ENCODE results near the gene CFAP299.

The CFAP299 gene

GRCh38 chr4:80873571-80873970 is 538.0 kb downstream of the CFAP299 start:
- no peaks in the 10 kb centered on the region for H3K36me3 ChIP-seq (ENCODE audit: insufficient read depth, low read depth, low read length)
- no peaks in the 10 kb centered on the region for H3K4me1 ChIP-seq (ENCODE audit: insufficient read depth, low read length)
- no peaks in the 10 kb centered on the region for H3K27me3 ChIP-seq (ENCODE audit: insufficient read depth, low read length)
- H3K9ac ChIP-seq (ENCODE audit: low read depth, low read length) = no peak overlapping the region
- no peak overlapping the region for H3K27ac ChIP-seq (ENCODE audit: low read length)
- no peaks in the 10 kb centered on the region for H3K9me3 ChIP-seq (ENCODE audit: insufficient read depth, low read depth, low read length)
- no peak overlapping the region for H3K4me3 ChIP-seq (ENCODE audit: low read length)

GRCh38 chr4:80874979-80875378 is 539.4 kb downstream of the CFAP299 start:
- Histone ChIP-seq H3K27me3 (ENCODE audit: insufficient read depth, low read length) (no peaks in the 10 kb centered on the region), H3K9ac (ENCODE audit: low read depth, low read length) (no peak overlapping the region), H3K27ac (ENCODE audit: low read length) (no peak overlapping the region), H3K9me3 (ENCODE audit: insufficient read depth, low read depth, low read length) (no peaks in the 10 kb centered on the region), H3K4me3 (ENCODE audit: low read length) (no peak overlapping the region), H3K4me1 (ENCODE audit: insufficient read depth, low read length) (no peaks in the 10 kb centered on the region), H3K36me3 (ENCODE audit: insufficient read depth, low read depth, low read length) (no peaks in the 10 kb centered on the region)

- no peaks in the 10 kb centered on the region for H3K36me3 ChIP-seq (ENCODE audit: insufficient read depth, low read depth, low read length)
- no peak overlapping the region for H3K27ac ChIP-seq (ENCODE audit: low read length)
- no peaks in the 10 kb centered on the region for H3K4me1 ChIP-seq (ENCODE audit: insufficient read depth, low read length)
- no peak overlapping the region for H3K4me3 ChIP-seq (ENCODE audit: low read length)
- no peaks in the 10 kb centered on the region for H3K9me3 ChIP-seq (ENCODE audit: insufficient read depth, low read depth, low read length)
- no peak overlapping the region for H3K9ac ChIP-seq (ENCODE audit: low read depth, low read length)
- no peaks in the 10 kb centered on the region for H3K27me3 ChIP-seq (ENCODE audit: insufficient read depth, low read length)
Measured at GRCh38 chr4:80875642-80876041, 540.1 kb downstream of the CFAP299 start.

GRCh38 chr4:80876810-80877209 is 541.3 kb downstream of the CFAP299 start:
- H3K9me3 ChIP-seq (ENCODE audit: insufficient read depth, low read depth, low read length) = no peaks in the 10 kb centered on the region
- H3K4me1 ChIP-seq (ENCODE audit: insufficient read depth, low read length) = no peaks in the 10 kb centered on the region
- H3K36me3 ChIP-seq (ENCODE audit: insufficient read depth, low read depth, low read length) = no peaks in the 10 kb centered on the region
- no peak overlapping the region for H3K9ac ChIP-seq (ENCODE audit: low read depth, low read length)
- no peak overlapping the region for H3K27ac ChIP-seq (ENCODE audit: low read length)
- H3K27me3 ChIP-seq (ENCODE audit: insufficient read depth, low read length) = no peaks in the 10 kb centered on the region
- no peak overlapping the region for H3K4me3 ChIP-seq (ENCODE audit: low read length)

- Histone ChIP-seq H3K36me3 (ENCODE audit: insufficient read depth, low read depth, low read length) (no peaks in the 10 kb centered on the region), H3K4me3 (ENCODE audit: low read length) (no peak overlapping the region), H3K9me3 (ENCODE audit: insufficient read depth, low read depth, low read length) (no peaks in the 10 kb centered on the region), H3K9ac (ENCODE audit: low read depth, low read length) (no peak overlapping the region), H3K27ac (ENCODE audit: low read length) (no peak overlapping the region), H3K27me3 (ENCODE audit: insufficient read depth, low read length) (no peaks in the 10 kb centered on the region), H3K4me1 (ENCODE audit: insufficient read depth, low read length) (no peaks in the 10 kb centered on the region)
Measured at GRCh38 chr4:80878218-80878617, 542.7 kb downstream of the CFAP299 start.

- Histone ChIP-seq H3K27ac (ENCODE audit: low read length) (no peak overlapping the region), H3K27me3 (ENCODE audit: insufficient read depth, low read length) (no peaks in the 10 kb centered on the region), H3K4me3 (ENCODE audit: low read length) (no peak overlapping the region), H3K9me3 (ENCODE audit: insufficient read depth, low read depth, low read length) (no peaks in the 10 kb centered on the region), H3K9ac (ENCODE audit: low read depth, low read length) (no peak overlapping the region), H3K36me3 (ENCODE audit: insufficient read depth, low read depth, low read length) (no peaks in the 10 kb centered on the region), H3K4me1 (ENCODE audit: insufficient read depth, low read length) (no peaks in the 10 kb centered on the region)
Measured at GRCh38 chr4:80897537-80898303, 562.2 kb downstream of the CFAP299 start.

GRCh38 chr4:80900908-80901307 is 565.4 kb downstream of the CFAP299 start:
- Histone ChIP-seq H3K4me3 (ENCODE audit: low read length) (no peak overlapping the region), H3K9me3 (ENCODE audit: insufficient read depth, low read depth, low read length) (no peaks in the 10 kb centered on the region)

GRCh38 chr4:80903020-80903419 is 567.5 kb downstream of the CFAP299 start:
- Histone ChIP-seq H3K4me3 (ENCODE audit: low read length) (no peak overlapping the region), H3K27ac (ENCODE audit: low read length) (no peak overlapping the region), H3K36me3 (ENCODE audit: insufficient read depth, low read depth, low read length) (no peaks in the 10 kb centered on the region), H3K4me1 (ENCODE audit: insufficient read depth, low read length) (no peaks in the 10 kb centered on the region), H3K27me3 (ENCODE audit: insufficient read depth, low read length) (no peaks in the 10 kb centered on the region), H3K9me3 (ENCODE audit: insufficient read depth, low read depth, low read length) (peaks cover 14% of the 10 kb centered on the region), H3K9ac (ENCODE audit: low read depth, low read length) (no peak overlapping the region)

More at GRCh38 chr4:80900908-80901307, 565.4 kb downstream of the CFAP299 start:
- no peak overlapping the region for H3K9ac ChIP-seq (ENCODE audit: low read depth, low read length)
- H3K36me3 ChIP-seq (ENCODE audit: insufficient read depth, low read depth, low read length) = no peaks in the 10 kb centered on the region
- no peaks in the 10 kb centered on the region for H3K27me3 ChIP-seq (ENCODE audit: insufficient read depth, low read length)
- no peaks in the 10 kb centered on the region for H3K4me1 ChIP-seq (ENCODE audit: insufficient read depth, low read length)
- H3K27ac ChIP-seq (ENCODE audit: low read length) = no peak overlapping the region

- H3K9me3 ChIP-seq (ENCODE audit: insufficient read depth, low read depth, low read length) = peaks cover 14% of the 10 kb centered on the region
- H3K4me1 ChIP-seq (ENCODE audit: insufficient read depth, low read length) = no peaks in the 10 kb centered on the region
- H3K36me3 ChIP-seq (ENCODE audit: insufficient read depth, low read depth, low read length) = no peaks in the 10 kb centered on the region
- H3K4me3 ChIP-seq (ENCODE audit: low read length) = no peak overlapping the region
- no peak overlapping the region for H3K9ac ChIP-seq (ENCODE audit: low read depth, low read length)
- H3K27me3 ChIP-seq (ENCODE audit: insufficient read depth, low read length) = no peaks in the 10 kb centered on the region
- H3K27ac ChIP-seq (ENCODE audit: low read length) = no peak overlapping the region
Measured at GRCh38 chr4:80909938-80910337, 574.4 kb downstream of the CFAP299 start.

- no peak overlapping the region for H3K9ac ChIP-seq (ENCODE audit: low read depth, low read length)
- no peak overlapping the region for H3K4me3 ChIP-seq (ENCODE audit: low read length)
- no peaks in the 10 kb centered on the region for H3K36me3 ChIP-seq (ENCODE audit: insufficient read depth, low read depth, low read length)
- no peaks in the 10 kb centered on the region for H3K27me3 ChIP-seq (ENCODE audit: insufficient read depth, low read length)
- no peaks in the 10 kb centered on the region for H3K4me1 ChIP-seq (ENCODE audit: insufficient read depth, low read length)
- no peak overlapping the region for H3K27ac ChIP-seq (ENCODE audit: low read length)
- peaks cover 11% of the 10 kb centered on the region for H3K9me3 ChIP-seq (ENCODE audit: insufficient read depth, low read depth, low read length)
Measured at GRCh38 chr4:80911458-80911857, 575.9 kb downstream of the CFAP299 start.

GRCh38 chr4:80912350-80912749 is 576.8 kb downstream of the CFAP299 start:
- Histone ChIP-seq H3K4me1 (ENCODE audit: insufficient read depth, low read length) (no peaks in the 10 kb centered on the region), H3K9me3 (ENCODE audit: insufficient read depth, low read depth, low read length) (peaks cover 7% of the 10 kb centered on the region; the same call in 1 of the 2 replicates), H3K9ac (ENCODE audit: low read depth, low read length) (no peak overlapping the region), H3K27me3 (ENCODE audit: insufficient read depth, low read length) (no peaks in the 10 kb centered on the region), H3K4me3 (ENCODE audit: low read length) (no peak overlapping the region), H3K36me3 (ENCODE audit: insufficient read depth, low read depth, low read length) (no peaks in the 10 kb centered on the region), H3K27ac (ENCODE audit: low read length) (no peak overlapping the region)

- H3K4me1 ChIP-seq (ENCODE audit: insufficient read depth, low read length) = no peaks in the 10 kb centered on the region
- H3K27ac ChIP-seq (ENCODE audit: low read length) = no peak overlapping the region
- H3K4me3 ChIP-seq (ENCODE audit: low read length) = no peak overlapping the region
- no peaks in the 10 kb centered on the region for H3K9me3 ChIP-seq (ENCODE audit: insufficient read depth, low read depth, low read length)
- no peak overlapping the region for H3K9ac ChIP-seq (ENCODE audit: low read depth, low read length)
- no peaks in the 10 kb centered on the region for H3K36me3 ChIP-seq (ENCODE audit: insufficient read depth, low read depth, low read length)
- H3K27me3 ChIP-seq (ENCODE audit: insufficient read depth, low read length) = no peaks in the 10 kb centered on the region
Measured at GRCh38 chr4:80913381-80913780, 577.9 kb downstream of the CFAP299 start.
